ENCODE data around the gene NEURL1.

DNA sequence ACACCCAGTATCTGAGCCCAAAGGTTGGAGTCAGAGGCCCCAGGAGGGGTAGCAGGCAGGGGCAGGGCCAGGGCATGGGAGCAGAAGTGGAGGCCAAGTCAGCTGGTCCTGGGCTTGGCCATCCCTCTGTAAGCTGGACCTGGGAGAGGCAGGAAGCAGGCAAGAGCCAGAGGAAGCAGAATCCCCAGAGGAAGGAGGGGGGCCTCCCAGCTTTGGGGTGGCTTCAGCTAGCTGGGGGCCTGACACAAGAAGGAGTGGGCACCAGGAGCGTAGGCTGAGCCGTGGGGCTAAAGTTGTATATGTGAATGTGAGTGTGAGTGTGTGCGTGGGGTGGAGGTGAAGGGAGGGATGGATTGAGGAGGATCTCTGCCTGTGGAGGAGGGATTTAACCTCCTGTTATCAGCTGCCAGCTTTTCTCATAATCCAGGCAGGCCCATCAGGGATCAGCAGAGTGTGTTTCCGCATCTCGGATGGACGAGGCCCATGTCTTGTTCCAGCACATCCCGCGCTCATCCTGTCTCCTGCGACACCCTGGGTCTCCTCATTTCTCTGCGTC, 54.0 kb downstream of the NEURL1 start:
- TF ChIP-seq EZH2 (IDR thresholded peaks at IDR 0.05; ENCODE audit: low read depth): no peak
- TF ChIP-seq, protein P1, sequence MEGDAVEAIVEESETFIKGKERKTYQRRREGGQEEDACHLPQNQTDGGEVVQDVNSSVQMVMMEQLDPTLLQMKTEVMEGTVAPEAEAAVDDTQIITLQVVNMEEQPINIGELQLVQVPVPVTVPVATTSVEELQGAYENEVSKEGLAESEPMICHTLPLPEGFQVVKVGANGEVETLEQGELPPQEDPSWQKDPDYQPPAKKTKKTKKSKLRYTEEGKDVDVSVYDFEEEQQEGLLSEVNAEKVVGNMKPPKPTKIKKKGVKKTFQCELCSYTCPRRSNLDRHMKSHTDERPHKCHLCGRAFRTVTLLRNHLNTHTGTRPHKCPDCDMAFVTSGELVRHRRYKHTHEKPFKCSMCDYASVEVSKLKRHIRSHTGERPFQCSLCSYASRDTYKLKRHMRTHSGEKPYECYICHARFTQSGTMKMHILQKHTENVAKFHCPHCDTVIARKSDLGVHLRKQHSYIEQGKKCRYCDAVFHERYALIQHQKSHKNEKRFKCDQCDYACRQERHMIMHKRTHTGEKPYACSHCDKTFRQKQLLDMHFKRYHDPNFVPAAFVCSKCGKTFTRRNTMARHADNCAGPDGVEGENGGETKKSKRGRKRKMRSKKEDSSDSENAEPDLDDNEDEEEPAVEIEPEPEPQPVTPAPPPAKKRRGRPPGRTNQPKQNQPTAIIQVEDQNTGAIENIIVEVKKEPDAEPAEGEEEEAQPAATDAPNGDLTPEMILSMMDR (conservative IDR thresholded peaks at IDR 0.05): no peak
